Peyer's patch (tissue), 4 donors: ENCODE data around the gene PARD3B. TPM values are rescaled to one million over a fixed set of nuclear protein-coding genes. Genes with fewer than 3 reads are reported as not detected.

Source experiments
- DNase-seq, 3 donors: peaks; one replicate each; pipeline ENCODE4 v3.0.0-alpha.2; 2017 to 2019
- H3K27ac ChIP-seq, 4 donors: fragments of 200-600 bp; sonication (generic); one replicate each; pipeline ENCODE4 v1.5.1; 2016 to 2019
- H3K27me3 ChIP-seq, 2 donors: fragments of 200-600 bp; sonication (generic); one replicate each; pipeline ENCODE4 v1.5.1; 2019
- H3K36me3 ChIP-seq, 3 donors: fragments of 200-600 bp; sonication (generic); one replicate each; pipeline ENCODE4 v1.5.1; 2016 to 2019
- H3K4me1 ChIP-seq, 4 donors: fragments of 200-600 bp; sonication (generic); one replicate each; pipeline ENCODE4 v1.5.1; 2016 to 2019
- H3K4me3 ChIP-seq, 4 donors: fragments of 200-600 bp; sonication (generic); 1 replicate in 3 of 4; 2 replicates in 1 of 4; pipeline ENCODE4 v1.5.1; 2016 to 2019; ENCODE audit warnings: mild to moderate bottlenecking in 1 of 4
- H3K9me3 ChIP-seq, 4 donors: fragments of 200-600 bp; sonication (generic); one replicate each; pipeline ENCODE4 v1.5.1; 2016 to 2019; ENCODE audit warnings: mild to moderate bottlenecking in 1 of 4
- CTCF ChIP-seq, 6 experiments: fragments of 450-650 bp in 4 of 6; fragments of 200-600 bp in 2 of 6; sonication (generic) in 1 of 6; IDR thresholded peaks; one replicate each; pipeline ENCODE4 v1.5.1; 2017 to 2019; ENCODE audit warnings: antibody characterized with exemption in 6 of 6, mild to moderate bottlenecking in 3 of 6, moderate library complexity in 1 of 6
- POLR2A ChIP-seq, 2 donors: fragments of 450-650 bp; IDR thresholded peaks; one replicate each; pipeline ENCODE4 v1.5.1; 2017; ENCODE audit warnings: antibody characterized with exemption in 2 of 2, mild to moderate bottlenecking in 2 of 2, moderate library complexity in 2 of 2
- total RNA-seq, 4 donors: library from RNA; depleted of rRNA; stranded (reverse); fragments of >200 nt; gene quantifications; one replicate each; pipeline ENCODE4 v1.1.0, GENCODE V29; 2016

Gene PARD3B
- total RNA-seq, 4 donors from 2014 or later = 19.6 to 52.0 (median 40.6) TPM

DNA sequence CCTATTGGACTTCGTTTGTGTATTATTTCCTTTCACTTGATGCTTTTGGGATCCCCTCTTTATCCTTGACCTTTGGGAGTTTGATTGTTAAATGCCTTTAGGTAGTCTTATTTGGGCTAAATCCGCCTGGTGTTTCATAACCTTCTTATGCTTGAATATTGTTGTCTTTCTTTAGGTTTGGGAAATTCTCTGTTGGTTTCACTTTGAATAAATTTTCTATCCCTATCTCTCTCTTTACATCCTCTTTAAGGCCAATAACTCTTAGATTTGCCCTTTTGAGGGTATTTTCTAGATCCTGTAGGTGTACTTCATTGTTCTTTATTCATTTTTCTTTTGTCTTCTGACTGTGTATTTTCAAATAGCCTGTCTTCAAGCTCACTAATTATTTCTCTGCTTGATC lies 354.7 kb downstream of the PARD3B start:
- TF ChIP-seq POLR2A (IDR thresholded peaks at IDR 0.05) (no peak), CTCF (IDR thresholded peaks at IDR 0.05) (no peak)
- Histone ChIP-seq H3K4me1 (no peaks in the 10 kb centered on the region), H3K27ac (no peak overlapping the region), H3K4me3 (no peak overlapping the region), H3K36me3 (no peaks in the 10 kb centered on the region), H3K9me3 (no peaks in the 10 kb centered on the region), H3K27me3 (no peaks in the 10 kb centered on the region)
- no peak for DNase-seq

- Histone ChIP-seq H3K4me3 (no peak overlapping the region), H3K27ac (no peak overlapping the region), H3K27me3 (no peaks in the 10 kb centered on the region), H3K4me1 (no peaks in the 10 kb centered on the region), H3K36me3 (no peaks in the 10 kb centered on the region), H3K9me3 (no peaks in the 10 kb centered on the region)
- DNase-seq = no peak
- TF ChIP-seq POLR2A (IDR thresholded peaks at IDR 0.05) (no peak), CTCF (IDR thresholded peaks at IDR 0.05) (no peak)
Observed at GRCh38 chr2:204900487-204900886, 355.2 kb downstream of the PARD3B start.

DNA sequence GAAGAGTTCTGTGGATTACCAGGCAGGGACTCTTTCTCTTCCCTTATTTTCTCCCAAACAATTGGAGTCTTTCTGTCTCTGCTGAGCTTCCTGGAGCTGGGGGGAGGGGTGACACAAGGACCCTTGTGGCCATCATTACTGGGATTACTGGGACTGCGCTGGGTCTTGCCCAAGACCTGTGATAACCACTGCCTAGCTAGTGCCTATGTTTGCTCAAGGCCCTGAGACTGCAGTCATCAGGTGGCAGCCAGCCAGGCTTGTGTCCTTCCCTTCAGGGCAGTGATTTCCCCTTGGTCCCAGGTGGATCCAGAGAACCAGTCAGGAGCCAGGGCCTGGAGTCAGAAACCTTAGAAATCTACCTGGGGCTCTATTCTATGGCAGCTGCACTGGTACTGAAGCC lies 355.6 kb downstream of the PARD3B start:
- Histone ChIP-seq H3K27me3 (no peaks in the 10 kb centered on the region), H3K36me3 (no peaks in the 10 kb centered on the region), H3K27ac (no peak overlapping the region), H3K4me3 (no peak overlapping the region), H3K4me1 (no peaks in the 10 kb centered on the region), H3K9me3 (no peaks in the 10 kb centered on the region)
- no peak for DNase-seq
- no peak for TF ChIP-seq POLR2A (IDR thresholded peaks at IDR 0.05)
- no peak for TF ChIP-seq CTCF (IDR thresholded peaks at IDR 0.05)

DNA sequence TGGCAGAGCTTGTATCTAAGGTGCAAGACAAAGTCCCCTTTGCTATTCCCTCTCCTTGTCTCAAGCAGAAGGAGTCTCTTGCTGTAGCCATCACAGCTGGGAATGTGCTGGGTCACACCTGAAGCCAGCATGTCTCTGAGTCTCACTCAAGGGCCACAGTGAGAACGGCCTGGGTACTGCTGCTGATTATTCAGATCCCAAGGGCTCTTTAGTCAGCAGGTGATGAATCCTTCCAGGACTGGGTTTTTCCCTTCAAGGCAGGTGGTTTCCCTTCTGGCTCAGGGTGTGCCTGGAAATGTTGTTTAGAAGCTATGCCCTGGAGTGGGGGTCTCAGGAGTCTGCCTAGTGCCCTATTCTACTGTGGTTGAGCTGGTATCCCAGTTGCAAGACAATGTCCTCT lies 356.3 kb downstream of the PARD3B start:
- Histone ChIP-seq H3K27ac (no peak overlapping the region), H3K27me3 (no peaks in the 10 kb centered on the region), H3K36me3 (no peaks in the 10 kb centered on the region), H3K9me3 (no peaks in the 10 kb centered on the region), H3K4me1 (no peaks in the 10 kb centered on the region), H3K4me3 (no peak overlapping the region)
- TF ChIP-seq POLR2A (IDR thresholded peaks at IDR 0.05) (no peak), CTCF (IDR thresholded peaks at IDR 0.05) (no peak)
- no peak for DNase-seq

DNA sequence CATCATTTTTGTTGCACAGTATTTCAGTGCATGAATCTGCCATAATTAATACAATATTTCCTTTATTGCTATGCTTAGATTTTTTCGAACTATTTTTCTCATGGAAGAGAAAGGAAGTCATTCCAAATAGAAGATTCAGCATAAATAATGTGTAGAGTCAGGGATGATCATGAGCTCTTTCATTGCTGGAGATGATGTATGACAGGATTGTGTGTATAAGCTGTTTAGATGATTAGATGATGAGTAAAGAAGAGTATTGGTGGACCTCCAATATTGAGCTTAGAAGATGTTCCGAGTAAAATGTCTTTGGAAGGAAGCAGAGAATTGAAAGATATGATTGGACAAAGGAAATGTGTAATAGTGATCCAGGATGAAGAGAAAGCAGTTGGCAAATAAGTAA lies 364.5 kb downstream of the PARD3B start:
- Histone ChIP-seq H3K4me1 (no peaks in the 10 kb centered on the region), H3K4me3 (no peak overlapping the region), H3K36me3 (no peaks in the 10 kb centered on the region), H3K27ac (no peak overlapping the region), H3K27me3 (no peaks in the 10 kb centered on the region), H3K9me3 (no peaks in the 10 kb centered on the region)
- DNase-seq = no peak
- TF ChIP-seq POLR2A (IDR thresholded peaks at IDR 0.05) = no peak
- no peak for TF ChIP-seq CTCF (IDR thresholded peaks at IDR 0.05)

- H3K4me3 ChIP-seq = no peak overlapping the region
- no peaks in the 10 kb centered on the region for H3K36me3 ChIP-seq
- H3K27ac ChIP-seq = no peak overlapping the region
- TF ChIP-seq CTCF (IDR thresholded peaks at IDR 0.05) (no peak), POLR2A (IDR thresholded peaks at IDR 0.05) (no peak)
- H3K9me3 ChIP-seq = no peaks in the 10 kb centered on the region
- no peaks in the 10 kb centered on the region for H3K4me1 ChIP-seq
- no peak for DNase-seq
- H3K27me3 ChIP-seq = no peaks in the 10 kb centered on the region
Observed at GRCh38 chr2:204913312-204913711, 368.0 kb downstream of the PARD3B start.
